ENCODE results near the gene AURKAIP1.

The AURKAIP1 gene

DNA sequence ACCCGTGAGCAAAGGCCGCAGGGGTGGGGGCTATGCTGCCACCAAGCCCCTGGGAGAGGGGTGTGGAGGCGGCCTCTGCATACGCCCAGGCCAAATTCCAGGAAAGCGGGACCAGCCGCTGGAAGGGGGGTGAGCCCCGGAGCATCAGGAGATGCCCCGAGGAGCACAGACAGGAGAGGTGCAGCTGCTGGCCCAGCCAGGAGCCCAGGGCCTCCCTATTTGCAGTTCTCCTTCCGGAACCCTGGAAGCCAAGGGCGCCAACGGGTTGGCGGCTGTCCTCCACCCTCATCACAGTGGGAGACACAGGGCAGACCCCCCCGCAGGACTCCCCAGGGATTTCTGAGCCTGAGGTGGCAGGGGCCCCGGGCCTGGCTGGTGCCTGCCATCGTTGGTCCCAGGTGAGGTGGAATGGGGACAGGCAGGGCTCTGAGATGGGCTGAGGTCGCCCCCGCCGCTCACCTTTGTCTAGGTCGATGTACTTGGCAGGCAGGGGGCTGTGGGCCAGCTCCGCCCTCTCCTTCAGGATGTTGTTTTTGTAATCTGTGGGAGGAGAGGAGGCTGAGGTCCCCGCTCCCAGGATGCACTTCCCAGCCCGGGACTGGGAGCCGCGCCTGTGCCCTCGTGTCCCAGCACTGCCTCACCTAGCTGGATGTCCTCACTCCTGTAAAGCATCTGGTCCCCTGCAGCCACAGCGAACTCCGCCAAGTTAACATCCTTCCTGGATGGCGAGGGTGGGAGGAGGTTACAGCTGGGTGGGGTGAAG lies 21.4 kb downstream of the AURKAIP1 start:
- no peak for DNase-seq
- H4K20me1 ChIP-seq (ENCODE audit: insufficient read depth, low read length), result no peaks in the 10 kb centered on the region
- H3K9ac ChIP-seq (ENCODE audit: low read length), result no peak overlapping the region
- H3K9me3 ChIP-seq (replicated peaks; ENCODE audit: insufficient read depth, low read length), result no peaks in the 10 kb centered on the region
- no peak overlapping the region for H3K4me3 ChIP-seq (ENCODE audit: low read length)
- no peaks in the 10 kb centered on the region for H3F3A ChIP-seq (ENCODE audit: insufficient read depth, low read length)
- no peaks in the 10 kb centered on the region for H3K9me2 ChIP-seq (replicated peaks; ENCODE audit: insufficient read depth, low read length)
- peaks cover 39% of the 10 kb centered on the region for H3K27me3 ChIP-seq (replicated peaks; ENCODE audit: insufficient read depth, low read length)
- no peak for TF ChIP-seq EZH2phosphoT487 (IDR thresholded peaks at IDR 0.05; ENCODE audit: low read length)
- no peak for TF ChIP-seq EZH2 (optimal IDR thresholded peaks at IDR 0.05; ENCODE audit: low read depth, low read length)
- TF ChIP-seq, protein P1, sequence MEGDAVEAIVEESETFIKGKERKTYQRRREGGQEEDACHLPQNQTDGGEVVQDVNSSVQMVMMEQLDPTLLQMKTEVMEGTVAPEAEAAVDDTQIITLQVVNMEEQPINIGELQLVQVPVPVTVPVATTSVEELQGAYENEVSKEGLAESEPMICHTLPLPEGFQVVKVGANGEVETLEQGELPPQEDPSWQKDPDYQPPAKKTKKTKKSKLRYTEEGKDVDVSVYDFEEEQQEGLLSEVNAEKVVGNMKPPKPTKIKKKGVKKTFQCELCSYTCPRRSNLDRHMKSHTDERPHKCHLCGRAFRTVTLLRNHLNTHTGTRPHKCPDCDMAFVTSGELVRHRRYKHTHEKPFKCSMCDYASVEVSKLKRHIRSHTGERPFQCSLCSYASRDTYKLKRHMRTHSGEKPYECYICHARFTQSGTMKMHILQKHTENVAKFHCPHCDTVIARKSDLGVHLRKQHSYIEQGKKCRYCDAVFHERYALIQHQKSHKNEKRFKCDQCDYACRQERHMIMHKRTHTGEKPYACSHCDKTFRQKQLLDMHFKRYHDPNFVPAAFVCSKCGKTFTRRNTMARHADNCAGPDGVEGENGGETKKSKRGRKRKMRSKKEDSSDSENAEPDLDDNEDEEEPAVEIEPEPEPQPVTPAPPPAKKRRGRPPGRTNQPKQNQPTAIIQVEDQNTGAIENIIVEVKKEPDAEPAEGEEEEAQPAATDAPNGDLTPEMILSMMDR (IDR thresholded peaks at IDR 0.05; ENCODE audit: low read length), result no peak
- no peaks in the 10 kb centered on the region for H3K36me3 ChIP-seq (replicated peaks; ENCODE audit: insufficient read depth, low read length)
- no peak overlapping the region for H3K27ac ChIP-seq (ENCODE audit: low read length)
- H3K4me1 ChIP-seq (ENCODE audit: low read length), result no peaks in the 10 kb centered on the region
- H3K4me2 ChIP-seq (ENCODE audit: low read depth, low read length), result no peak overlapping the region
- no peaks in the 10 kb centered on the region; the same call in 1 of the 2 replicates for H3K79me2 ChIP-seq (ENCODE audit: low read length)
- H2AFZ ChIP-seq (ENCODE audit: low read length), result no peak overlapping the region

- TF ChIP-seq, protein P1 (IDR thresholded peaks at IDR 0.05; ENCODE audit: low read length), result no peak
- TF ChIP-seq EZH2phosphoT487 (IDR thresholded peaks at IDR 0.05; ENCODE audit: low read length) (no peak), EZH2 (optimal IDR thresholded peaks at IDR 0.05; ENCODE audit: low read depth, low read length) (no peak)
- Histone ChIP-seq H3K9me2 (replicated peaks; ENCODE audit: insufficient read depth, low read length) (no peaks in the 10 kb centered on the region), H3K4me1 (ENCODE audit: low read length) (no peaks in the 10 kb centered on the region), H3K27me3 (replicated peaks; ENCODE audit: insufficient read depth, low read length) (peaks cover 32% of the 10 kb centered on the region), H3K79me2 (ENCODE audit: low read length) (peaks cover 7% of the 10 kb centered on the region), H3K4me3 (ENCODE audit: low read length) (no peak overlapping the region), H3F3A (ENCODE audit: insufficient read depth, low read length) (no peaks in the 10 kb centered on the region), H3K27ac (ENCODE audit: low read length) (no peak overlapping the region), H4K20me1 (ENCODE audit: insufficient read depth, low read length) (no peaks in the 10 kb centered on the region), H2AFZ (ENCODE audit: low read length) (no peak overlapping the region), H3K36me3 (replicated peaks; ENCODE audit: insufficient read depth, low read length) (no peaks in the 10 kb centered on the region), H3K4me2 (ENCODE audit: low read depth, low read length) (no peak overlapping the region), H3K9me3 (replicated peaks; ENCODE audit: insufficient read depth, low read length) (no peaks in the 10 kb centered on the region), H3K9ac (ENCODE audit: low read length) (no peak overlapping the region)
- no peak for DNase-seq
Observed at GRCh38 chr1:1352786-1353388, 22.1 kb downstream of the AURKAIP1 start.

DNA sequence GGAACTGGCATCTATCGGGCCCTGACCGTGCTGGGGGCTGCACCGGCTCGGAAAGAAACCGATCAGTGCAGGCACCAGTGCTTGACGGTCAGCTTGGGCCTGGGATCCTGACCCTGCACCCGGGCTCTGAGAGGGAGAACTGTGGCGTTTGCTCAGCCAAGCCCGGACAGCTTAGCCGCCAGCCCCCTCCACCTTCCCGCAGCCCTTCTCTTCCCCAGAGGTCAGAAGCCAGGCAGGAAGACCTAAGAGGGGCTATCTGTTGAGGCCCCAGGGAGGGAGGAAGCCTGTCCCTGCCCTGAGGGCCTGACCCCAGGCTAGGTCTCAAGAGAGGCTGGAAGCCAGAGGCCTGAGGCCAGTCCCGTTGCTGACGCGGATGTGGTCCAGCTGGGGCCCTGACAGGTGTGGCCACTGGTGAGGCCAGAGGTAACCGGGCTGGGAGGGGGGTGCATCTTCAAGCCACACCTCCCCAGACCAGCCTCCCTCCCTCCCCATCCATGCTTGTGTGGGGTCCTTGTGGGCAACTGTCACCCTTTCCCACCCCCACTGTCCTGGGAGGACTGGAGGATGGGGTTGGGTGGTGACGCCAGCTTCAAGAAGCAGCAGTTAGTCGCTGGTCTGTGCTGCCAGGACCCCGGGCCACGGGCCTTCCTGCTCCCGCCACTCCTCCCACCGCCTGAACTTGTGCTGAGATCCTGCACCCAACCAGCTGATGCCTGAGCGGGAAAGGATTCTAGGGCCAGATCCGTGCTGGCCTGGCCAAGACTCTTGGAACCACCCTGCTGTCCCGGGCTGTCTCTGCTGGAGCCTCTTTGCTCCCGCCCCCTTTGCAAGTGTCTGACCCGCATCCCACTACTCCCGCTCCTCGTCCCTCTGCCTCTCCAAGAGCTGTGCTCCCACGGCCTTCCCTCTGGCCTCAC lies 23.2 kb downstream of the AURKAIP1 start:
- Histone ChIP-seq H3K4me3 (ENCODE audit: low read length) (no peak overlapping the region), H3K79me2 (ENCODE audit: low read length) (peaks cover 17% of the 10 kb centered on the region), H3K27ac (ENCODE audit: low read length) (no peak overlapping the region), H3K4me1 (ENCODE audit: low read length) (no peaks in the 10 kb centered on the region), H3K4me2 (ENCODE audit: low read depth, low read length) (no peak overlapping the region), H3K9me3 (replicated peaks; ENCODE audit: insufficient read depth, low read length) (no peaks in the 10 kb centered on the region), H2AFZ (ENCODE audit: low read length) (no peak overlapping the region), H3K27me3 (replicated peaks; ENCODE audit: insufficient read depth, low read length) (peaks cover 29% of the 10 kb centered on the region), H3K9me2 (replicated peaks; ENCODE audit: insufficient read depth, low read length) (no peaks in the 10 kb centered on the region), H3F3A (ENCODE audit: insufficient read depth, low read length) (no peaks in the 10 kb centered on the region), H3K36me3 (replicated peaks; ENCODE audit: insufficient read depth, low read length) (no peaks in the 10 kb centered on the region), H4K20me1 (ENCODE audit: insufficient read depth, low read length) (no peaks in the 10 kb centered on the region), H3K9ac (ENCODE audit: low read length) (no peak overlapping the region)
- no peak for TF ChIP-seq EZH2phosphoT487 (IDR thresholded peaks at IDR 0.05; ENCODE audit: low read length)
- TF ChIP-seq, protein P1 (IDR thresholded peaks at IDR 0.05; ENCODE audit: low read length), result no peak
- no peak for TF ChIP-seq EZH2 (optimal IDR thresholded peaks at IDR 0.05; ENCODE audit: low read depth, low read length)
- no peak for DNase-seq
